ENCODE measurements around the gene RTN4. TPM values are rescaled to one million over a fixed set of nuclear protein-coding genes. Genes with fewer than 3 reads are reported as not detected.

Gene RTN4
- total and polyA plus RNA-seq, 2 experiments from 2014 or later: 218 to 221 TPM

DNA sequence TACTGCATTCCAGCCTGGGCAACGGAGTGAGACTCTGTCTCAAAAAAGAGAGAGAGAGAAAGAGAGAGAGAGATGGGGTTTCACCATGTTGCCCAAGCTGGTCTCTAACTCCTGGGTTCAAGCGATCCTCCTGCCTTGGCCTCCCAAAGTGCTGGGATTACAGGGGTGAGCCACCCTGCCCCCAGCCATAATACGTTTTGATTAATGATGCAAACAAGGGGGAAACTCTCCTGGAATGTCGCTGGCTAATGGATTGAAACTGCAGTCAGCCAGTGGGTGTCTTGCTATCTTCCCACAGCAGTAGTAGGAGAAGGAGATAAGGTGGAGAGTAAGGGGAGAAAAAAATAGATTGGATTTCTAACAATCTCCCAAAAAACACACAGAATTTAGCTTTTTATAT, 9.5 kb upstream of the RTN4 start:
- Histone ChIP-seq H3K4me3 (no peak overlapping the region), H3F3A (replicated peaks; ENCODE audit: low read depth) (no peaks in the 10 kb centered on the region), H3K36me3 (ENCODE audit: insufficient read depth) (no peaks in the 10 kb centered on the region), H3K9me2 (ENCODE audit: insufficient read depth) (no peaks in the 10 kb centered on the region), H3K27me3 (ENCODE audit: insufficient read depth) (no peaks in the 10 kb centered on the region), H3K4me2 (no peak overlapping the region), H3K27ac (ENCODE audit: low read depth) (no peak overlapping the region), H4K20me1 (replicated peaks; ENCODE audit: insufficient read depth) (no peaks in the 10 kb centered on the region), H2AFZ (no peak overlapping the region), H3K4me1 (ENCODE audit: insufficient read depth) (0 out of 2 replicates have a peak, but pooled peaks cover 8% of the 10 kb centered on the region), H3K79me2 (replicated peaks; ENCODE audit: insufficient read depth) (no peaks in the 10 kb centered on the region)
- Mint-ChIP-seq H3K36me3 (ENCODE audit: low read depth) (no peaks in the 10 kb centered on the region), H3K4me3 (no peak overlapping the region), H3K27ac (no peak overlapping the region), H3K27me3 (ENCODE audit: insufficient read depth, low read depth, poor library complexity) (peaks cover 8% of the 10 kb centered on the region), H3K9me3 (no peaks in the 10 kb centered on the region), H3K4me1 (peaks cover 5% of the 10 kb centered on the region)
- no peak for DNase-seq (ENCODE audit: low spot score)
- TF ChIP-seq, protein P1, sequence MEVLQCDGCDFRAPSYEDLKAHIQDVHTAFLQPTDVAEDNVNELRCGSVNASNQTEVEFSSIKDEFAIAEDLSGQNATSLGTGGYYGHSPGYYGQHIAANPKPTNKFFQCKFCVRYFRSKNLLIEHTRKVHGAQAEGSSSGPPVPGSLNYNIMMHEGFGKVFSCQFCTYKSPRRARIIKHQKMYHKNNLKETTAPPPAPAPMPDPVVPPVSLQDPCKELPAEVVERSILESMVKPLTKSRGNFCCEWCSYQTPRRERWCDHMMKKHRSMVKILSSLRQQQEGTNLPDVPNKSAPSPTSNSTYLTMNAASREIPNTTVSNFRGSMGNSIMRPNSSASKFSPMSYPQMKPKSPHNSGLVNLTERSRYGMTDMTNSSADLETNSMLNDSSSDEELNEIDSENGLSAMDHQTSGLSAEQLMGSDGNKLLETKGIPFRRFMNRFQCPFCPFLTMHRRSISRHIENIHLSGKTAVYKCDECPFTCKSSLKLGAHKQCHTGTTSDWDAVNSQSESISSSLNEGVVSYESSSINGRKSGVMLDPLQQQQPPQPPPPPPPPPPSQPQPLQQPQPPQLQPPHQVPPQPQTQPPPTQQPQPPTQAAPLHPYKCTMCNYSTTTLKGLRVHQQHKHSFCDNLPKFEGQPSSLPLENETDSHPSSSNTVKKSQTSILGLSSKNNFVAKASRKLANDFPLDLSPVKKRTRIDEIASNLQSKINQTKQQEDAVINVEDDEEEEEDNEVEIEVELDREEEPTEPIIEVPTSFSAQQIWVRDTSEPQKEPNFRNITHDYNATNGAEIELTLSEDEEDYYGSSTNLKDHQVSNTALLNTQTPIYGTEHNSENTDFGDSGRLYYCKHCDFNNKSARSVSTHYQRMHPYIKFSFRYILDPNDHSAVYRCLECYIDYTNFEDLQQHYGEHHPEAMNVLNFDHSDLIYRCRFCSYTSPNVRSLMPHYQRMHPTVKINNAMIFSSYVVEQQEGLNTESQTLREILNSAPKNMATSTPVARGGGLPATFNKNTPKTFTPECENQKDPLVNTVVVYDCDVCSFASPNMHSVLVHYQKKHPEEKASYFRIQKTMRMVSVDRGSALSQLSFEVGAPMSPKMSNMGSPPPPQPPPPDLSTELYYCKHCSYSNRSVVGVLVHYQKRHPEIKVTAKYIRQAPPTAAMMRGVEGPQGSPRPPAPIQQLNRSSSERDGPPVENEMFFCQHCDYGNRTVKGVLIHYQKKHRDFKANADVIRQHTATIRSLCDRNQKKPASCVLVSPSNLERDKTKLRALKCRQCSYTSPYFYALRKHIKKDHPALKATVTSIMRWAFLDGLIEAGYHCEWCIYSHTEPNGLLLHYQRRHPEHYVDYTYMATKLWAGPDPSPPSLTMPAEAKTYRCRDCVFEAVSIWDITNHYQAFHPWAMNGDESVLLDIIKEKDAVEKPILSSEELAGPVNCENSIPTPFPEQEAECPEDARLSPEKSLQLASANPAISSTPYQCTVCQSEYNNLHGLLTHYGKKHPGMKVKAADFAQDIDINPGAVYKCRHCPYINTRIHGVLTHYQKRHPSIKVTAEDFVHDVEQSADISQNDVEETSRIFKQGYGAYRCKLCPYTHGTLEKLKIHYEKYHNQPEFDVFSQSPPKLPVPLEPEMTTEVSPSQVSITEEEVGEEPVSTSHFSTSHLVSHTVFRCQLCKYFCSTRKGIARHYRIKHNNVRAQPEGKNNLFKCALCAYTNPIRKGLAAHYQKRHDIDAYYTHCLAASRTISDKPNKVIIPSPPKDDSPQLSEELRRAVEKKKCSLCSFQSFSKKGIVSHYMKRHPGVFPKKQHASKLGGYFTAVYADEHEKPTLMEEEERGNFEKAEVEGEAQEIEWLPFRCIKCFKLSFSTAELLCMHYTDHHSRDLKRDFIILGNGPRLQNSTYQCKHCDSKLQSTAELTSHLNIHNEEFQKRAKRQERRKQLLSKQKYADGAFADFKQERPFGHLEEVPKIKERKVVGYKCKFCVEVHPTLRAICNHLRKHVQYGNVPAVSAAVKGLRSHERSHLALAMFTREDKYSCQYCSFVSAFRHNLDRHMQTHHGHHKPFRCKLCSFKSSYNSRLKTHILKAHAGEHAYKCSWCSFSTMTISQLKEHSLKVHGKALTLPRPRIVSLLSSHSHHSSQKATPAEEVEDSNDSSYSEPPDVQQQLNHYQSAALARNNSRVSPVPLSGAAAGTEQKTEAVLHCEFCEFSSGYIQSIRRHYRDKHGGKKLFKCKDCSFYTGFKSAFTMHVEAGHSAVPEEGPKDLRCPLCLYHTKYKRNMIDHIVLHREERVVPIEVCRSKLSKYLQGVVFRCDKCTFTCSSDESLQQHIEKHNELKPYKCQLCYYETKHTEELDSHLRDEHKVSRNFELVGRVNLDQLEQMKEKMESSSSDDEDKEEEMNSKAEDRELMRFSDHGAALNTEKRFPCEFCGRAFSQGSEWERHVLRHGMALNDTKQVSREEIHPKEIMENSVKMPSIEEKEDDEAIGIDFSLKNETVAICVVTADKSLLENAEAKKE (CRISPR knock-in tag; IDR thresholded peaks at IDR 0.05): no peak
- no peak for TF ChIP-seq EZH2phosphoT487 (IDR thresholded peaks at IDR 0.05; ENCODE audit: unreplicated experiment)
- no peak for TF ChIP-seq ZNF331 (CRISPR knock-in tag; IDR thresholded peaks at IDR 0.05; ENCODE audit: low read depth)
- TF ChIP-seq JUNB (IDR thresholded peaks at IDR 0.05; ENCODE audit: unreplicated experiment): no peak
- TF ChIP-seq STAT1 (IDR thresholded peaks at IDR 0.05; ENCODE audit: unreplicated experiment): no peak
- TF ChIP-seq, protein P2, sequence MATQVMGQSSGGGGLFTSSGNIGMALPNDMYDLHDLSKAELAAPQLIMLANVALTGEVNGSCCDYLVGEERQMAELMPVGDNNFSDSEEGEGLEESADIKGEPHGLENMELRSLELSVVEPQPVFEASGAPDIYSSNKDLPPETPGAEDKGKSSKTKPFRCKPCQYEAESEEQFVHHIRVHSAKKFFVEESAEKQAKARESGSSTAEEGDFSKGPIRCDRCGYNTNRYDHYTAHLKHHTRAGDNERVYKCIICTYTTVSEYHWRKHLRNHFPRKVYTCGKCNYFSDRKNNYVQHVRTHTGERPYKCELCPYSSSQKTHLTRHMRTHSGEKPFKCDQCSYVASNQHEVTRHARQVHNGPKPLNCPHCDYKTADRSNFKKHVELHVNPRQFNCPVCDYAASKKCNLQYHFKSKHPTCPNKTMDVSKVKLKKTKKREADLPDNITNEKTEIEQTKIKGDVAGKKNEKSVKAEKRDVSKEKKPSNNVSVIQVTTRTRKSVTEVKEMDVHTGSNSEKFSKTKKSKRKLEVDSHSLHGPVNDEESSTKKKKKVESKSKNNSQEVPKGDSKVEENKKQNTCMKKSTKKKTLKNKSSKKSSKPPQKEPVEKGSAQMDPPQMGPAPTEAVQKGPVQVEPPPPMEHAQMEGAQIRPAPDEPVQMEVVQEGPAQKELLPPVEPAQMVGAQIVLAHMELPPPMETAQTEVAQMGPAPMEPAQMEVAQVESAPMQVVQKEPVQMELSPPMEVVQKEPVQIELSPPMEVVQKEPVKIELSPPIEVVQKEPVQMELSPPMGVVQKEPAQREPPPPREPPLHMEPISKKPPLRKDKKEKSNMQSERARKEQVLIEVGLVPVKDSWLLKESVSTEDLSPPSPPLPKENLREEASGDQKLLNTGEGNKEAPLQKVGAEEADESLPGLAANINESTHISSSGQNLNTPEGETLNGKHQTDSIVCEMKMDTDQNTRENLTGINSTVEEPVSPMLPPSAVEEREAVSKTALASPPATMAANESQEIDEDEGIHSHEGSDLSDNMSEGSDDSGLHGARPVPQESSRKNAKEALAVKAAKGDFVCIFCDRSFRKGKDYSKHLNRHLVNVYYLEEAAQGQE (IDR thresholded peaks at IDR 0.05; ENCODE audit: unreplicated experiment): no peak
- TF ChIP-seq, protein P3, sequence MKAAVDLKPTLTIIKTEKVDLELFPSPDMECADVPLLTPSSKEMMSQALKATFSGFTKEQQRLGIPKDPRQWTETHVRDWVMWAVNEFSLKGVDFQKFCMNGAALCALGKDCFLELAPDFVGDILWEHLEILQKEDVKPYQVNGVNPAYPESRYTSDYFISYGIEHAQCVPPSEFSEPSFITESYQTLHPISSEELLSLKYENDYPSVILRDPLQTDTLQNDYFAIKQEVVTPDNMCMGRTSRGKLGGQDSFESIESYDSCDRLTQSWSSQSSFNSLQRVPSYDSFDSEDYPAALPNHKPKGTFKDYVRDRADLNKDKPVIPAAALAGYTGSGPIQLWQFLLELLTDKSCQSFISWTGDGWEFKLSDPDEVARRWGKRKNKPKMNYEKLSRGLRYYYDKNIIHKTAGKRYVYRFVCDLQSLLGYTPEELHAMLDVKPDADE (IDR thresholded peaks at IDR 0.05): no peak
- TF ChIP-seq, protein P4, sequence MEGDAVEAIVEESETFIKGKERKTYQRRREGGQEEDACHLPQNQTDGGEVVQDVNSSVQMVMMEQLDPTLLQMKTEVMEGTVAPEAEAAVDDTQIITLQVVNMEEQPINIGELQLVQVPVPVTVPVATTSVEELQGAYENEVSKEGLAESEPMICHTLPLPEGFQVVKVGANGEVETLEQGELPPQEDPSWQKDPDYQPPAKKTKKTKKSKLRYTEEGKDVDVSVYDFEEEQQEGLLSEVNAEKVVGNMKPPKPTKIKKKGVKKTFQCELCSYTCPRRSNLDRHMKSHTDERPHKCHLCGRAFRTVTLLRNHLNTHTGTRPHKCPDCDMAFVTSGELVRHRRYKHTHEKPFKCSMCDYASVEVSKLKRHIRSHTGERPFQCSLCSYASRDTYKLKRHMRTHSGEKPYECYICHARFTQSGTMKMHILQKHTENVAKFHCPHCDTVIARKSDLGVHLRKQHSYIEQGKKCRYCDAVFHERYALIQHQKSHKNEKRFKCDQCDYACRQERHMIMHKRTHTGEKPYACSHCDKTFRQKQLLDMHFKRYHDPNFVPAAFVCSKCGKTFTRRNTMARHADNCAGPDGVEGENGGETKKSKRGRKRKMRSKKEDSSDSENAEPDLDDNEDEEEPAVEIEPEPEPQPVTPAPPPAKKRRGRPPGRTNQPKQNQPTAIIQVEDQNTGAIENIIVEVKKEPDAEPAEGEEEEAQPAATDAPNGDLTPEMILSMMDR (conservative IDR thresholded peaks at IDR 0.05; ENCODE audit: low read depth in 2 of 2): no peak
- TF ChIP-seq EZH2 (IDR thresholded peaks at IDR 0.05; ENCODE audit: low read depth, unreplicated experiment): no peak
- TF ChIP-seq CREB1 (CRISPR knock-in tag; IDR thresholded peaks at IDR 0.05; ENCODE audit: low read depth): no peak
- TF ChIP-seq POLR2AphosphoS5 (IDR thresholded peaks at IDR 0.05; ENCODE audit: low read depth): no peak
- TF ChIP-seq ZNF114 (CRISPR knock-in tag; IDR thresholded peaks at IDR 0.05): no peak
- no peak for TF ChIP-seq NANOG (IDR thresholded peaks at IDR 0.05; ENCODE audit: borderline replicate concordance)
- ATAC-seq: no peak

Data from GM23338 (cell line).